GM23338 (cell line): ENCODE data around the gene GABPB1. TPM values are rescaled to one million over a fixed set of nuclear protein-coding genes. Genes with fewer than 3 reads are reported as not detected.

Experiments used
- ATAC-seq: fragments of 200-7000 bp; cut with Tn5 transposase; 3 replicates; pipeline ENCODE4 v1.9.1; 2020
- DNase-seq: peaks from one replicate; pipeline ENCODE4 v3.0.0-alpha.2; 2015; ENCODE audit warnings: low spot score
- H2AFZ ChIP-seq: fragments of 200-600 bp; sonication (generic); 2 replicates; pipeline ENCODE4 v1.8.0; 2016; ENCODE audit warnings: antibody characterized with exemption, mild to moderate bottlenecking, moderate library complexity
- H3F3A ChIP-seq: fragments of 200-600 bp; sonication (generic); replicated peaks from 2 replicates; pipeline ENCODE4 v1.8.0; 2017; ENCODE audit warnings: antibody characterized with exemption, mixed run types, low read depth
- H3K27ac ChIP-seq: fragments of 200-600 bp; sonication (generic); 2 replicates; pipeline ENCODE4 v1.6.1; 2016; ENCODE audit warnings: low read depth
- H3K27me3 ChIP-seq: fragments of 200-600 bp; sonication (generic); 2 replicates; pipeline ENCODE4 v1.8.0; 2016; ENCODE audit warnings: mild to moderate bottlenecking, mixed run types, moderate library complexity; ENCODE audit not compliant: insufficient read depth
- H3K36me3 ChIP-seq: fragments of 200-600 bp; sonication (generic); 2 replicates; pipeline ENCODE4 v1.8.0; 2016; ENCODE audit warnings: mild to moderate bottlenecking; ENCODE audit not compliant: insufficient read depth
- H3K4me1 ChIP-seq: fragments of 200-600 bp; sonication (generic); 2 replicates; pipeline ENCODE4 v1.8.0; 2016; ENCODE audit warnings: mild to moderate bottlenecking, moderate library complexity; ENCODE audit not compliant: insufficient read depth
- H3K4me2 ChIP-seq: fragments of 200-600 bp; sonication (generic); 2 replicates; pipeline ENCODE4 v1.7.1; 2017; ENCODE audit warnings: mixed run types
- H3K4me3 ChIP-seq: fragments of 200-600 bp; sonication (generic); 2 replicates; pipeline ENCODE4 v1.6.1; 2016; ENCODE audit warnings: mixed run types
- H3K79me2 ChIP-seq: fragments of 200-600 bp; sonication (generic); replicated peaks from 2 replicates; pipeline ENCODE4 v1.8.0; 2017; ENCODE audit warnings: mild to moderate bottlenecking; ENCODE audit not compliant: insufficient read depth
- H3K9me2 ChIP-seq: fragments of 200-600 bp; sonication (generic); 2 replicates; pipeline ENCODE4 v1.8.0; 2017; ENCODE audit not compliant: insufficient read depth
- H4K20me1 ChIP-seq: fragments of 200-600 bp; sonication (generic); replicated peaks from 2 replicates; pipeline ENCODE4 v1.8.0; 2017; ENCODE audit warnings: mild to moderate bottlenecking; ENCODE audit not compliant: insufficient read depth
- H3K27ac Mint-ChIP-seq: 2 replicates; pipeline ENCODE4 v1.8.0; 2020; ENCODE audit warnings: inconsistent platforms, mild to moderate bottlenecking, moderate library complexity, mixed read lengths
- H3K27me3 Mint-ChIP-seq: 3 replicates; pipeline ENCODE4 v1.8.0; 2022; ENCODE audit warnings: low read depth, mild to moderate bottlenecking, moderate library complexity, mixed read lengths, inconsistent platforms; ENCODE audit not compliant: insufficient read depth, poor library complexity
- H3K36me3 Mint-ChIP-seq: 3 replicates; pipeline ENCODE4 v1.8.0; 2021; ENCODE audit warnings: low read depth, mild to moderate bottlenecking, inconsistent platforms, moderate library complexity, mixed read lengths
- H3K4me1 Mint-ChIP-seq: 3 replicates; pipeline ENCODE4 v1.8.0; 2020; ENCODE audit warnings: mild to moderate bottlenecking, inconsistent platforms, mixed read lengths
- H3K4me3 Mint-ChIP-seq: 3 replicates; pipeline ENCODE4 v1.8.0; 2021; ENCODE audit warnings: moderate library complexity, mild to moderate bottlenecking, inconsistent platforms, mixed read lengths
- H3K9me3 Mint-ChIP-seq: 3 replicates; pipeline ENCODE4 v1.8.0; 2020; ENCODE audit warnings: moderate library complexity, mild to moderate bottlenecking, inconsistent platforms, mixed read lengths
- CREB1 ChIP-seq: fragments of 250-450 bp; sonication (Bioruptor Pico); IDR thresholded peaks from 2 replicates; pipeline ENCODE4 v1.5.0; 2020; ENCODE audit warnings: low read depth, mild to moderate bottlenecking, moderate library complexity
- CTCF ChIP-seq, 2 experiments: fragments of 200-600 bp in 1 of 2; sonication (generic) in 1 of 2; conservative IDR thresholded peaks; 2 replicates each; pipeline versions ENCODE4 v1.5.1 to v1.6.1; 2016 to 2017; ENCODE audit warnings: antibody characterized with exemption in 2 of 2, low read depth in 2 of 2, mild to moderate bottlenecking in 2 of 2, moderate library complexity in 1 of 2
- EZH2 ChIP-seq: fragments of 200-600 bp; sonication (generic); IDR thresholded peaks from one replicate; pipeline ENCODE4 v1.8.0; 2017; ENCODE audit warnings: antibody characterized with exemption, mild to moderate bottlenecking, low read depth; ENCODE audit not compliant: unreplicated experiment
- EZH2phosphoT487 ChIP-seq: fragments of 200-600 bp; sonication (generic); IDR thresholded peaks from one replicate; pipeline ENCODE4 v1.8.1; 2018; ENCODE audit warnings: antibody characterized with exemption; ENCODE audit not compliant: unreplicated experiment
- JUNB ChIP-seq: IDR thresholded peaks from one replicate; pipeline ENCODE4 v1.6.1; 2016; ENCODE audit warnings: antibody characterized with exemption; ENCODE audit not compliant: unreplicated experiment
- POLR2AphosphoS5 ChIP-seq: IDR thresholded peaks from 2 replicates; pipeline ENCODE4 v1.6.1; 2016; ENCODE audit warnings: antibody characterized with exemption, low read depth
- STAT1 ChIP-seq: IDR thresholded peaks from one replicate; pipeline ENCODE4 v1.6.1; 2016; ENCODE audit warnings: antibody characterized with exemption; ENCODE audit not compliant: unreplicated experiment
- ZNF114 ChIP-seq: fragments of 250-450 bp; sonication (Bioruptor Pico); IDR thresholded peaks from 2 replicates; pipeline ENCODE4 v1.5.0; 2020; ENCODE audit warnings: mild to moderate bottlenecking, moderate library complexity
- ZNF331 ChIP-seq: fragments of 250-450 bp; sonication (Bioruptor Pico); IDR thresholded peaks from 2 replicates; pipeline ENCODE4 v1.5.0; 2020; ENCODE audit warnings: low read depth, mild to moderate bottlenecking, moderate library complexity
- polyA plus RNA-seq: library from polyadenylated mRNA; unstranded; fragments of >200 nt; fragmentation: Nextera tagmentation; extraction: Ambion mirVana; gene quantifications from 2 replicates; pipeline ENCODE4 v1.2.1, GENCODE V29; 2016
- total RNA-seq: library from RNA; depleted of rRNA; stranded (reverse); fragments of >200 nt; shearing (Covaris generic); gene quantifications from 2 replicates; pipeline ENCODE4 v1.2.3, GENCODE V29; 2014
- TF ChIP-seq, protein P1 (sequence below): IDR thresholded peaks from one replicate; pipeline ENCODE4 v1.6.1; 2018; ENCODE audit warnings: antibody characterized with exemption; ENCODE audit not compliant: unreplicated experiment
- TF ChIP-seq, protein P2 (sequence below): IDR thresholded peaks from 2 replicates; pipeline ENCODE4 v1.6.1; 2016; ENCODE audit warnings: antibody characterized with exemption

Gene GABPB1
- total and polyA plus RNA-seq, 2 experiments from 2014 or later: 34.4 to 53.9 TPM

DNA sequence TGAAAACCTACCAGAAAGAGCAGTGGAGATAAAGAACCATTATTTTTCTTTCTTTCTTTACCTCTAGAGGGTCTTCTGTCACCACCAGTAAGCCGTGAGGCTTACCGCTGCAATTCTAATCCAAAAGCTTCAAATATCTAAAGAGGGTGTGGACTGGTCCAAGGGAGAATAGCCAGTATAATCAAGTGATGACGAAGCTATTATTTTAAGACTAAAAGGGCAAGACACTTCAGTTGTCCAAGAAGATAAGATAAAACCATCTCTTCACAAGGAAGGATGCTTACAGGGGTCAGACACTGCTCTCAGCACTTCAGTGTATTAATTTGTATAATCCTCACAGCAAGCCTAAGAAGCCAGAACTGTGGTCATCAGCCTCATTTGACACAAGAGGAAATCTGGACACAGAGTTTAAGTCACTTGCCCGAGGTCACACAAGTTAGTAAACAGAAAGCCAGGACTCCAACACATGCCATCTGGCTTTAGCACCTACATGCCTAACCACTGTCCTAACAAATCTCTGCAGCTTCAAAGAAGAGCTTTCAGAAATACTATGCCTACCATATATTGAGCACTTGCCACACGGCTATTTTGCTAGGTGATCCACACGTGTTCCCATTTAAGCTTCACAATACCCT, 104.1 kb downstream of the GABPB1 start (continued):
- TF ChIP-seq CTCF (conservative IDR thresholded peaks at IDR 0.05; ENCODE audit: low read depth in 2 of 2) (no peak), EZH2 (no peak), JUNB (no peak)
- TF ChIP-seq, protein P1, sequence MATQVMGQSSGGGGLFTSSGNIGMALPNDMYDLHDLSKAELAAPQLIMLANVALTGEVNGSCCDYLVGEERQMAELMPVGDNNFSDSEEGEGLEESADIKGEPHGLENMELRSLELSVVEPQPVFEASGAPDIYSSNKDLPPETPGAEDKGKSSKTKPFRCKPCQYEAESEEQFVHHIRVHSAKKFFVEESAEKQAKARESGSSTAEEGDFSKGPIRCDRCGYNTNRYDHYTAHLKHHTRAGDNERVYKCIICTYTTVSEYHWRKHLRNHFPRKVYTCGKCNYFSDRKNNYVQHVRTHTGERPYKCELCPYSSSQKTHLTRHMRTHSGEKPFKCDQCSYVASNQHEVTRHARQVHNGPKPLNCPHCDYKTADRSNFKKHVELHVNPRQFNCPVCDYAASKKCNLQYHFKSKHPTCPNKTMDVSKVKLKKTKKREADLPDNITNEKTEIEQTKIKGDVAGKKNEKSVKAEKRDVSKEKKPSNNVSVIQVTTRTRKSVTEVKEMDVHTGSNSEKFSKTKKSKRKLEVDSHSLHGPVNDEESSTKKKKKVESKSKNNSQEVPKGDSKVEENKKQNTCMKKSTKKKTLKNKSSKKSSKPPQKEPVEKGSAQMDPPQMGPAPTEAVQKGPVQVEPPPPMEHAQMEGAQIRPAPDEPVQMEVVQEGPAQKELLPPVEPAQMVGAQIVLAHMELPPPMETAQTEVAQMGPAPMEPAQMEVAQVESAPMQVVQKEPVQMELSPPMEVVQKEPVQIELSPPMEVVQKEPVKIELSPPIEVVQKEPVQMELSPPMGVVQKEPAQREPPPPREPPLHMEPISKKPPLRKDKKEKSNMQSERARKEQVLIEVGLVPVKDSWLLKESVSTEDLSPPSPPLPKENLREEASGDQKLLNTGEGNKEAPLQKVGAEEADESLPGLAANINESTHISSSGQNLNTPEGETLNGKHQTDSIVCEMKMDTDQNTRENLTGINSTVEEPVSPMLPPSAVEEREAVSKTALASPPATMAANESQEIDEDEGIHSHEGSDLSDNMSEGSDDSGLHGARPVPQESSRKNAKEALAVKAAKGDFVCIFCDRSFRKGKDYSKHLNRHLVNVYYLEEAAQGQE: no peak

DNA sequence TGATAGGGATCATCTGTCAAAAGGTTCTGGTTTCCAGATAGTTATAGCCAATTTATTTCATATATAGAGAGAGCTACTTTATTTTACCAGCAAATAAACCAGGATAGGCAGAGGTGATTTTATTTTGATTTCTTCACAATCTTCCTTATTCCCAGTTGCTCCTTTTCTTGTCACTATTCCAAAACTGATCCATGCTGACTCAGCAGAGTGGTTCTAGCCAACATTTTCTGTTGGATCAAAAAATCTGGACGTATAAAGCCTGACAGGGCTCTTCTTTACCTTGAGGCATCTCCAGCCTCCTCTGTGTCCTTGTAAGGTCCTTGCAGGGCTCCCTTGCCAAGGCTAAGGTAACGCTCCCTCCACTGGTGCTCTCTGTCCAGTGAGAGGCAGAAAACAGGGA, 105.3 kb downstream of the GABPB1 start:
- H3K36me3 Mint-ChIP-seq: no peaks in the 10 kb centered on the region
- no peaks in the 10 kb centered on the region for H3K36me3 ChIP-seq

More for the DNA sequence above, 105.3 kb downstream of the GABPB1 start:
- DNase-seq: no peak
- Mint-ChIP-seq H3K9me3 (no peaks in the 10 kb centered on the region), H3K27me3 (peaks cover 3% of the 10 kb centered on the region), H3K4me3 (no peak overlapping the region), H3K27ac (no peak overlapping the region), H3K4me1 (no peaks in the 10 kb centered on the region)
- Histone ChIP-seq H4K20me1 (no peaks in the 10 kb centered on the region), H3K4me3 (no peak overlapping the region), H3K9me2 (peaks cover 6% of the 10 kb centered on the region; the same call in 1 of the 2 replicates), H3F3A (no peaks in the 10 kb centered on the region), H3K4me1 (no peaks in the 10 kb centered on the region), H2AFZ (no peak overlapping the region), H3K27me3 (no peaks in the 10 kb centered on the region), H3K79me2 (no peaks in the 10 kb centered on the region), H3K4me2 (no peak overlapping the region), H3K27ac (no peak overlapping the region)
- ATAC-seq: no peak
- TF ChIP-seq CTCF (conservative IDR thresholded peaks at IDR 0.05; ENCODE audit: low read depth in 2 of 2) (no peak), EZH2 (no peak), ZNF331 (no peak), STAT1 (no peak), POLR2AphosphoS5 (no peak), EZH2phosphoT487 (no peak), ZNF114 (CRISPR knock-in tag) (no peak), CREB1 (no peak)
- TF ChIP-seq, protein P2, sequence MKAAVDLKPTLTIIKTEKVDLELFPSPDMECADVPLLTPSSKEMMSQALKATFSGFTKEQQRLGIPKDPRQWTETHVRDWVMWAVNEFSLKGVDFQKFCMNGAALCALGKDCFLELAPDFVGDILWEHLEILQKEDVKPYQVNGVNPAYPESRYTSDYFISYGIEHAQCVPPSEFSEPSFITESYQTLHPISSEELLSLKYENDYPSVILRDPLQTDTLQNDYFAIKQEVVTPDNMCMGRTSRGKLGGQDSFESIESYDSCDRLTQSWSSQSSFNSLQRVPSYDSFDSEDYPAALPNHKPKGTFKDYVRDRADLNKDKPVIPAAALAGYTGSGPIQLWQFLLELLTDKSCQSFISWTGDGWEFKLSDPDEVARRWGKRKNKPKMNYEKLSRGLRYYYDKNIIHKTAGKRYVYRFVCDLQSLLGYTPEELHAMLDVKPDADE: no peak
